ENCODE data around the gene MRPL55. TPM values are rescaled to one million over a fixed set of nuclear protein-coding genes. Genes with fewer than 3 reads are reported as not detected.

Gene MRPL55
- total RNA-seq, 1 experiment from 2014 or later, result 60.4 TPM

- POLR2A ChIA-PET (ENCODE audit: low non-redundant PET), result interaction anchor here (0.7 kb wide), 1 partner anchor 118 kb away, joined by 5 read pairs; no protein-coding TSS in a partner anchor
- peaks cover 5% of the 10 kb centered on the region for H3K4me1 ChIP-seq (ENCODE audit: insufficient read depth, low read length, poor library complexity, severe bottlenecking)
- no peaks in the 10 kb centered on the region for H3K36me3 ChIP-seq (ENCODE audit: insufficient read depth, low read length, poor library complexity, severe bottlenecking)
- no peaks in the 10 kb centered on the region for H3K9me3 ChIP-seq (ENCODE audit: low read depth, low read length, poor library complexity, severe bottlenecking)
- DNase-seq (ENCODE audit: low spot score), result no peak
- CTCF ChIA-PET, result no interaction called here
- TF ChIP-seq EZH2 (IDR thresholded peaks at IDR 0.05; ENCODE audit: borderline replicate concordance, low read depth, low read length, poor library complexity, severe bottlenecking) (no peak), CTCF (conservative IDR thresholded peaks at IDR 0.05; ENCODE audit: low read depth, low read length) (no peak)
- H3K27ac ChIP-seq (ENCODE audit: low read depth, low read length, poor library complexity, severe bottlenecking), result no peak overlapping the region
- no peak overlapping the region for H3K4me3 ChIP-seq (ENCODE audit: low read depth, low read length, poor library complexity, severe bottlenecking)
- no TSS peak for BruUV-seq (replicated peaks)
- intact Hi-C loops (cut with micrococcal nuclease; ENCODE audit: unreplicated experiment), result loop anchor here (5.0 to 10.0 kb wide), 2 partner anchors 77 to 314 kb away; no protein-coding TSS in a partner anchor
- H3K27me3 ChIP-seq (replicated peaks; ENCODE audit: insufficient read depth, low read depth, low read length, poor library complexity), result no peaks in the 10 kb centered on the region
These were observed 30.1 kb downstream of the MRPL55 start for GRCh38 chr1:228079013-228079412.

- no peaks in the 10 kb centered on the region for H3K36me3 ChIP-seq (ENCODE audit: insufficient read depth, low read length, poor library complexity, severe bottlenecking)
- no TSS peak for BruUV-seq (replicated peaks)
- no peak overlapping the region for H3K4me3 ChIP-seq (ENCODE audit: low read depth, low read length, poor library complexity, severe bottlenecking)
- ChIA-PET POLR2A (ENCODE audit: low non-redundant PET) (interaction anchor here (0.8 kb wide), 1 partner anchor 377 kb away, joined by 3 read pairs; no protein-coding TSS in a partner anchor), CTCF (no interaction called here)
- H3K4me1 ChIP-seq (ENCODE audit: insufficient read depth, low read length, poor library complexity, severe bottlenecking), result peaks cover 5% of the 10 kb centered on the region
- H3K27ac ChIP-seq (ENCODE audit: low read depth, low read length, poor library complexity, severe bottlenecking), result no peak overlapping the region
- intact Hi-C loops (cut with micrococcal nuclease; ENCODE audit: unreplicated experiment), result loop anchor here (5.0 to 10.0 kb wide), 2 partner anchors 75 to 313 kb away; no protein-coding TSS in a partner anchor
- no peak for TF ChIP-seq CTCF (conservative IDR thresholded peaks at IDR 0.05; ENCODE audit: low read depth, low read length)
- no peak for TF ChIP-seq EZH2 (IDR thresholded peaks at IDR 0.05; ENCODE audit: borderline replicate concordance, low read depth, low read length, poor library complexity, severe bottlenecking)
- H3K27me3 ChIP-seq (replicated peaks; ENCODE audit: insufficient read depth, low read depth, low read length, poor library complexity), result no peaks in the 10 kb centered on the region
- DNase-seq (ENCODE audit: low spot score), result no peak
- H3K9me3 ChIP-seq (ENCODE audit: low read depth, low read length, poor library complexity, severe bottlenecking), result no peaks in the 10 kb centered on the region
These were observed 31.4 kb downstream of the MRPL55 start for GRCh38 chr1:228077565-228078330.

GRCh38 chr1:228076796-228077430, 32.2 kb downstream of the MRPL55 start:
- peaks cover 2% of the 10 kb centered on the region for H3K27me3 ChIP-seq (replicated peaks; ENCODE audit: insufficient read depth, low read depth, low read length, poor library complexity)
- CTCF ChIA-PET, result no interaction called here
- no peaks in the 10 kb centered on the region for H3K9me3 ChIP-seq (ENCODE audit: low read depth, low read length, poor library complexity, severe bottlenecking)
- DNase-seq (ENCODE audit: low spot score), result no peak
- no TSS peak for BruUV-seq (replicated peaks)
- POLR2A ChIA-PET (ENCODE audit: low non-redundant PET), result interaction anchor here (0.8 kb wide), 1 partner anchor 376 kb away, joined by 3 read pairs; no protein-coding TSS in a partner anchor
- TF ChIP-seq EZH2 (IDR thresholded peaks at IDR 0.05; ENCODE audit: borderline replicate concordance, low read depth, low read length, poor library complexity, severe bottlenecking) (no peak), CTCF (conservative IDR thresholded peaks at IDR 0.05; ENCODE audit: low read depth, low read length) (no peak)
- no peak overlapping the region for H3K4me3 ChIP-seq (ENCODE audit: low read depth, low read length, poor library complexity, severe bottlenecking)
- H3K36me3 ChIP-seq (ENCODE audit: insufficient read depth, low read length, poor library complexity, severe bottlenecking), result no peaks in the 10 kb centered on the region
- peaks cover 5% of the 10 kb centered on the region for H3K4me1 ChIP-seq (ENCODE audit: insufficient read depth, low read length, poor library complexity, severe bottlenecking)
- no peak overlapping the region for H3K27ac ChIP-seq (ENCODE audit: low read depth, low read length, poor library complexity, severe bottlenecking)
- intact Hi-C loops (cut with micrococcal nuclease; ENCODE audit: unreplicated experiment), result loop anchor here (5.0 to 10.0 kb wide), 2 partner anchors 75 to 312 kb away; no protein-coding TSS in a partner anchor

Measured in A673 (cell line).